ENCODE results near the gene HAND2.

DNA sequence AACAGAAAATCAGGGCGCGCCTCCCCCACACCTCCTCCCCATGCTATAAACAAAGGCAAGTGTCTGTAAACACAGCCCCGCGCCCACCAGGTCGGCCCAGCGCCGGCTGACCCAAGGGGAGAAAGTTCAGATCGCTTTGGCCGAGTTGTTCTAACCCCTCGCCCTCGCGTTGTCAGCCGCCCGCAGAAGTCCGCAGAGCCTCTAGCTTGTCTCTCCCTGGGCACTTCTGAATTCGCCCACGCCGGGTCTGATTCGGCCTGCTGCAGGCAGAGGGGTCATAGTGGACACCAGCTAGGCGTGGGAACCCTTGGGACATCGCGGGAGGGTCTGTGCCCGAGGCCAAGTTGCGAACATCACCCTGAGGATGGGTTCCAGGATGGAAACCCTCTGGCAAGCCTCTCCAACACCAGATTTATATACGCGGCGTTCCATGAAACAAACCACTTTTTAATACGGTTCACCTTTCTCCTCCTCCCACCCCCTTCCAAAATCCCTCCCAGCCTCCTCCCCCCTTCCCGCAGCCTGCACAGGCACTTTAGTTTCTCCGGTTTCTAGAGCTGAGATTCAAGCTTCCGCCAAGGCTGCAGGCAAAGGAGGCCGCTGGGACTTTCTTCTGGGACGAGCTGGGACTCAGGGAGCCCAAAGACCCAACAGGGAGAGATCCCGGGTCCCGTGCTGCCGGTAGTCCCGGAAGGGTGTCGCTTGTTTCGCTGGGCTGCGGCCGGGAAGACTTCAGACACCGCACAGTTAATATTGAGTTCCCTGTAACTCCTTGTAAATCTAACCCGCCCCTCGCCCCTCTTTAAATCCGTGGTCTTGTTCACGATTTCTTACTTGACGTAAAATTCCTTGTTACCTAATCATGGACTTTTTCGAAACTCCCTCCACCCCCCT, 4.7 kb downstream of the HAND2 start:
- TF ChIP-seq, protein P1, sequence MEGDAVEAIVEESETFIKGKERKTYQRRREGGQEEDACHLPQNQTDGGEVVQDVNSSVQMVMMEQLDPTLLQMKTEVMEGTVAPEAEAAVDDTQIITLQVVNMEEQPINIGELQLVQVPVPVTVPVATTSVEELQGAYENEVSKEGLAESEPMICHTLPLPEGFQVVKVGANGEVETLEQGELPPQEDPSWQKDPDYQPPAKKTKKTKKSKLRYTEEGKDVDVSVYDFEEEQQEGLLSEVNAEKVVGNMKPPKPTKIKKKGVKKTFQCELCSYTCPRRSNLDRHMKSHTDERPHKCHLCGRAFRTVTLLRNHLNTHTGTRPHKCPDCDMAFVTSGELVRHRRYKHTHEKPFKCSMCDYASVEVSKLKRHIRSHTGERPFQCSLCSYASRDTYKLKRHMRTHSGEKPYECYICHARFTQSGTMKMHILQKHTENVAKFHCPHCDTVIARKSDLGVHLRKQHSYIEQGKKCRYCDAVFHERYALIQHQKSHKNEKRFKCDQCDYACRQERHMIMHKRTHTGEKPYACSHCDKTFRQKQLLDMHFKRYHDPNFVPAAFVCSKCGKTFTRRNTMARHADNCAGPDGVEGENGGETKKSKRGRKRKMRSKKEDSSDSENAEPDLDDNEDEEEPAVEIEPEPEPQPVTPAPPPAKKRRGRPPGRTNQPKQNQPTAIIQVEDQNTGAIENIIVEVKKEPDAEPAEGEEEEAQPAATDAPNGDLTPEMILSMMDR (IDR thresholded peaks at IDR 0.05) = no peak
- TF ChIP-seq POLR2A (IDR thresholded peaks at IDR 0.05) (no peak), POLR2AphosphoS5 (IDR thresholded peaks at IDR 0.05; ENCODE audit: insufficient read depth in 1 of 2, low read depth in 1 of 2) (no peak)

All from vagina (tissue), 2 donors.